Measurements from ENCODE around the gene ANKFN1.

ANKFN1 gene

GRCh38 chr17:56148333-56148732, 4.9 kb upstream of the ANKFN1 start:
- DNase-seq: no peak

GRCh38 chr17:56149266-56150036, 3.8 kb upstream of the ANKFN1 start:
- peak; percentile 64 for DNase-seq

GRCh38 chr17:56150649-56151048, 2.6 kb upstream of the ANKFN1 start:
- DNase-seq: no peak

GRCh38 chr17:56157845-56158244, 4.6 kb downstream of the ANKFN1 start:
- no peak for DNase-seq

- no peak for DNase-seq
These were observed 5.1 kb downstream of the ANKFN1 start for GRCh38 chr17:56158344-56158743.

- DNase-seq: no peak
These were observed 5.9 kb downstream of the ANKFN1 start for GRCh38 chr17:56158915-56159825.

- no peak for DNase-seq
These were observed 6.6 kb downstream of the ANKFN1 start for GRCh38 chr17:56159826-56160380.

GRCh38 chr17:56160422-56160821, 7.1 kb downstream of the ANKFN1 start:
- no peak for DNase-seq

GRCh38 chr17:56165072-56165641, 11.9 kb downstream of the ANKFN1 start:
- DNase-seq: no peak

GRCh38 chr17:56167491-56167890, 14.2 kb downstream of the ANKFN1 start:
- no peak for DNase-seq

GRCh38 chr17:56169621-56170020, 16.3 kb downstream of the ANKFN1 start:
- no peak for DNase-seq

- peak; percentile 76 for DNase-seq
These were observed 18.1 kb downstream of the ANKFN1 start for GRCh38 chr17:56171186-56171959.

- DNase-seq: peak; percentile 78
These were observed 19.3 kb downstream of the ANKFN1 start for GRCh38 chr17:56172517-56172982.

GRCh38 chr17:56173026-56173425, 19.8 kb downstream of the ANKFN1 start:
- DNase-seq: no peak

GRCh38 chr17:56173958-56174835, 20.9 kb downstream of the ANKFN1 start:
- peak; percentile 89 for DNase-seq

GRCh38 chr17:56175299-56175955, 22.2 kb downstream of the ANKFN1 start:
- DNase-seq: no peak

- DNase-seq: no peak
These were observed 22.8 kb downstream of the ANKFN1 start for GRCh38 chr17:56176091-56176490.

GRCh38 chr17:56177361-56177760, 24.1 kb downstream of the ANKFN1 start:
- no peak for DNase-seq

GRCh38 chr17:56178203-56178602, 24.9 kb downstream of the ANKFN1 start:
- no peak for DNase-seq

- DNase-seq: no peak
These were observed 28.8 kb downstream of the ANKFN1 start for GRCh38 chr17:56182081-56182480.

GRCh38 chr17:56184650-56185049, 31.4 kb downstream of the ANKFN1 start:
- DNase-seq: peak; percentile 38
